Measurements from ENCODE around the gene ZSWIM3.
"Not testable (repeated sequence)": the region's sequence is repeated elsewhere in the genome, so short reads cannot be mapped to it uniquely, and the experiment has no call there.

Gene ZSWIM3

GRCh38 chr20:45827712-45828111, 29.7 kb upstream of the ZSWIM3 start:
- Histone ChIP-seq H3K36me3 (ENCODE audit: control insufficient read depth, insufficient read depth, low read length) (no peaks in the 10 kb centered on the region), H3K27me3 (replicated peaks; ENCODE audit: control insufficient read depth, insufficient read depth, low read length) (no peaks in the 10 kb centered on the region), H3K4me3 (replicated peaks; ENCODE audit: low read depth, low read length) (no peak overlapping the region)
- no peak for DNase-seq (ENCODE audit: extremely low read depth, insufficient read length)
- no peak for TF ChIP-seq CTCF (IDR thresholded peaks at IDR 0.05; ENCODE audit: insufficient read depth, low read length, poor library complexity, severe bottlenecking)

GRCh38 chr20:45828589-45828988, 28.8 kb upstream of the ZSWIM3 start:
- no peak for TF ChIP-seq CTCF (IDR thresholded peaks at IDR 0.05; ENCODE audit: insufficient read depth, low read length, poor library complexity, severe bottlenecking)
- Histone ChIP-seq H3K4me3 (replicated peaks; ENCODE audit: low read depth, low read length) (no peak overlapping the region), H3K27me3 (replicated peaks; ENCODE audit: control insufficient read depth, insufficient read depth, low read length) (no peaks in the 10 kb centered on the region), H3K36me3 (ENCODE audit: control insufficient read depth, insufficient read depth, low read length) (no peaks in the 10 kb centered on the region)
- DNase-seq (ENCODE audit: extremely low read depth, insufficient read length), result no peak

GRCh38 chr20:45829673-45830106, 27.7 kb upstream of the ZSWIM3 start:
- H3K36me3 ChIP-seq (ENCODE audit: control insufficient read depth, insufficient read depth, low read length); H3K27me3 ChIP-seq (replicated peaks; ENCODE audit: control insufficient read depth, insufficient read depth, low read length); DNase-seq (ENCODE audit: extremely low read depth, insufficient read length); H3K4me3 ChIP-seq (replicated peaks; ENCODE audit: low read depth, low read length): not testable (repeated sequence)

GRCh38 chr20:45832619-45833018, 24.8 kb upstream of the ZSWIM3 start:
- H3K36me3 ChIP-seq (ENCODE audit: control insufficient read depth, insufficient read depth, low read length), result no peaks in the 10 kb centered on the region; the same call in 1 of the 2 replicates
- H3K4me3 ChIP-seq (replicated peaks; ENCODE audit: low read depth, low read length), result no peak overlapping the region
- TF ChIP-seq CTCF (IDR thresholded peaks at IDR 0.05; ENCODE audit: insufficient read depth, low read length, poor library complexity, severe bottlenecking), result no peak
- H3K27me3 ChIP-seq (replicated peaks; ENCODE audit: control insufficient read depth, insufficient read depth, low read length), result no peaks in the 10 kb centered on the region
- no peak for DNase-seq (ENCODE audit: extremely low read depth, insufficient read length)

GRCh38 chr20:45833030-45833882, 24.2 kb upstream of the ZSWIM3 start, which contains the start of gene SNX21:
Gene SNX21 (plus strand): TSS chr20:45833799. CDS start chr20:45833920, 121 bp downstream.
- DNase-seq (ENCODE audit: extremely low read depth, insufficient read length), result peak; percentile 54
- peak within 1 kb of the TSS; percentile 71 for H3K4me3 ChIP-seq (replicated peaks; ENCODE audit: low read depth, low read length)
- H3K27me3 ChIP-seq (replicated peaks; ENCODE audit: control insufficient read depth, insufficient read depth, low read length), result no peaks in the 10 kb centered on the region
- no peaks in the 10 kb centered on the region; the same call in 1 of the 2 replicates for H3K36me3 ChIP-seq (ENCODE audit: control insufficient read depth, insufficient read depth, low read length)
- TF ChIP-seq CTCF (IDR thresholded peaks at IDR 0.05; ENCODE audit: insufficient read depth, low read length, poor library complexity, severe bottlenecking), result no peak

Measured in GM06990 (cell line).